Skeletal muscle cell (primary cell): Measurements from ENCODE around the gene PIK3CD.
"Not testable (repeated sequence)": the region's sequence is repeated elsewhere in the genome, so short reads cannot be mapped to it uniquely, and the experiment has no call there.

Source experiments
- DNase-seq: peaks from one replicate; pipeline ENCODE4 v3.0.0-alpha.2; 2010; ENCODE audit warnings: low read depth
- H3K4me3 ChIP-seq: 2 replicates; pipeline ENCODE4 v1.5.1; 2011; ENCODE audit warnings: low read depth, mild to moderate bottlenecking, control low read depth, low read length, moderate library complexity

PIK3CD gene

GRCh38 chr1:9653210-9653490 lies 1.6 kb downstream of the PIK3CD start:
- DNase-seq: no peak

GRCh38 chr1:9653491-9654050 lies 2.0 kb downstream of the PIK3CD start:
- H3K4me3 ChIP-seq: no peak overlapping the region
- DNase-seq: no peak

More at GRCh38 chr1:9653210-9653490, 1.6 kb downstream of the PIK3CD start:
- no peak overlapping the region for H3K4me3 ChIP-seq

GRCh38 chr1:9654051-9654833 lies 2.7 kb downstream of the PIK3CD start:
- no peak overlapping the region for H3K4me3 ChIP-seq
- no peak for DNase-seq

- DNase-seq: no peak
- no peak overlapping the region for H3K4me3 ChIP-seq
Observed at GRCh38 chr1:9654834-9655723, 3.5 kb downstream of the PIK3CD start.

GRCh38 chr1:9655836-9656235 lies 4.3 kb downstream of the PIK3CD start:
- no peak overlapping the region for H3K4me3 ChIP-seq
- DNase-seq: no peak

- no peak overlapping the region for H3K4me3 ChIP-seq
- DNase-seq: no peak
Observed at GRCh38 chr1:9657521-9658032, 6.0 kb downstream of the PIK3CD start.

GRCh38 chr1:9658199-9658598 lies 6.7 kb downstream of the PIK3CD start:
- no peak overlapping the region for H3K4me3 ChIP-seq
- DNase-seq: no peak

- peak; percentile 49 for DNase-seq
- no peak overlapping the region for H3K4me3 ChIP-seq
Observed at GRCh38 chr1:9659328-9659727, 7.8 kb downstream of the PIK3CD start.

GRCh38 chr1:9663257-9663656 lies 11.7 kb downstream of the PIK3CD start:
- no peak for DNase-seq
- H3K4me3 ChIP-seq: no peak overlapping the region

GRCh38 chr1:9665193-9665592 lies 13.7 kb downstream of the PIK3CD start:
- H3K4me3 ChIP-seq: no peak overlapping the region
- DNase-seq: no peak

- H3K4me3 ChIP-seq: no peak overlapping the region
- DNase-seq: no peak
Observed at GRCh38 chr1:9668080-9668479, 16.5 kb downstream of the PIK3CD start.

GRCh38 chr1:9670085-9670484 lies 18.6 kb downstream of the PIK3CD start:
- no peak overlapping the region for H3K4me3 ChIP-seq
- no peak for DNase-seq

GRCh38 chr1:9671377-9672140 lies 20.0 kb downstream of the PIK3CD start:
- H3K4me3 ChIP-seq: no peak overlapping the region
- no peak for DNase-seq

- H3K4me3 ChIP-seq: no peak overlapping the region
- no peak for DNase-seq
Observed at GRCh38 chr1:9672444-9672843, 20.9 kb downstream of the PIK3CD start.

GRCh38 chr1:9675393-9675792 lies 23.9 kb downstream of the PIK3CD start:
- no peak for DNase-seq
- no peak overlapping the region for H3K4me3 ChIP-seq

GRCh38 chr1:9676128-9676527 lies 24.6 kb downstream of the PIK3CD start:
- DNase-seq, H3K4me3 ChIP-seq: not testable (repeated sequence)

GRCh38 chr1:9676815-9677393 lies 25.4 kb downstream of the PIK3CD start:
- no peak overlapping the region for H3K4me3 ChIP-seq
- DNase-seq: no peak

- H3K4me3 ChIP-seq: no peak overlapping the region
- no peak for DNase-seq
Observed at GRCh38 chr1:9680091-9680490, 28.6 kb downstream of the PIK3CD start.

GRCh38 chr1:9680828-9681227 lies 29.3 kb downstream of the PIK3CD start:
- no peak for DNase-seq
- no peak overlapping the region for H3K4me3 ChIP-seq
